ENCODE results near the gene C16orf74.

C16orf74 gene

GRCh38 chr16:85717393-85718152 lies 33.3 kb downstream of the C16orf74 start:
- peak; percentile 68 for DNase-seq

DNA sequence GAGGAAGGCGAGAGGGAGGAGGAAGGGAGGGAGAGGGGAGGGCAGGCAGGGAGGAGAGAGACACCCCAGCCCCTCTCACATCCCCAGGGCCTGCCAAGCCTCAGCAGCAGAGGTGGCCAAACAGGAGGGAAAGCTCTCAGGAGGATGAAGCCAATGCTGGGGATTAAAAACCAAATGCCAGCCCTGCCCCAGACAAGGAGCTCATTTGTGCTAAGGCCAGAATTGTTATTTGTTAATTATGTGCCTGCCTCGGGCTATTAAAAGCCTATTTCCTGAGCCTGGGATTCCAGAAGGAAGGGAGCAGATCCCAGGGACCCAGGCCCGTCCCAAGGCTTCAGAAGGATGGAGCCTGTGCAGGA lies 34.2 kb downstream of the C16orf74 start:
- no peak for DNase-seq

GRCh38 chr16:85716022-85716679 lies 34.7 kb downstream of the C16orf74 start:
- DNase-seq = no peak

DNA sequence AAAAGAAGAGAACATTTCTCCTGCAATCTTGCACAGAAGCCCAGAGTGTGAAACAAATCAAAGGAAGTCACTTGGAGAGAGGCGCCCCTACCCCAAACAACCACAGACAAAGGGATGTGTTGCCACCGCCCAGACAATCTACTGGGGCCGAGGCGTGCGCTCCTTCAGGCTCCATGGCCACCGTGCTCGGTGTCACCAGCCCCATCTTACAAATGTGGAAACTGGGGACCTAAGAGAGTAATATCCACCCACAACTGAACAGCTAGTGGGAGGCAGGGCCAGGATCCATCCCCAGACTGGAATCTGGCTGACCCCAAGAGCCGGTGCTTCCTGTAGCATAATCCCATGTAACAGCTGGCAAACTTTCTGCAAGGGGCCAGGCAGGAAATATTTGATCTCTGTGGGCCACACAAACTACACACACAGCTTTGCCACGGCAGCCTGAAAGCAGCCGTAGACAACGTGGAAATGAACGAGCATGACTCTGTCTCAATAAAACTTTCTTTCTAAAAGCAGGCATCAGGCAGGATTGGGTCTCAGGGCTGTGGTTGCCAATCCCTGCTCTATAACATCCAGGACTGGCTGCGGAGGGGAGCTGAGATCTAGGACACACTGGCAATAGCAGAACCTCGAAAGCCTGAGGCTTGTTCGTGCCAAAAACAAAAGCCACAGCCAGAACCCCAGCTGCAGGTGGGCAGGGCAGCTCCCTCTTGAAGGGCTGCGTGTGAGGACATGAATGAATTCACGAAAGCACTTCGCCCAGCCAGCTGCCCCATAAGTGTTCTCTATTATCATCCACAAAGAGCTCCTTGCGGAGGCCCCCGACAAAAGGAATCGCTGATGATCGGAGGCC lies 35.5 kb downstream of the C16orf74 start:
- DNase-seq = peak; percentile 30

DNA sequence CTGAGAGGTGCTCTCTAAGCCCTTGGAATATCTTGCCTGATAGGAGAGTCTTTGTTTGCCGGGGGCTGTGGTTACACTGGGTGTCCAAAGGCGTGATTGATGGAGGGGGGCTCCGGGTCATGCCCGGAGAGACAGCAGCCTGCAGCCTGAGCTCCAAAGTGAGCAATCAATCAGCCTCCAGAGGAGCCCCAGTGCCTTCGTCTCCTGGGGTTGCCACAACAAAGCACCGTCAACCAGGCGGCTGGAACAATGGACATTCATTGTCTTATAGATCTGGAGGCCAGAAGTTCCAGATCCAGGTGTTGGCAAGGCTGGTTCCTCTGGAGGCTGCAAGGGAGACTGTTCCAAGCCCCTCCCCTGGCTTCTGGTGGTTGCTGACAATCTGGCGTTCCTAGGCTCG lies 38.1 kb downstream of the C16orf74 start:
- DNase-seq = no peak

DNA sequence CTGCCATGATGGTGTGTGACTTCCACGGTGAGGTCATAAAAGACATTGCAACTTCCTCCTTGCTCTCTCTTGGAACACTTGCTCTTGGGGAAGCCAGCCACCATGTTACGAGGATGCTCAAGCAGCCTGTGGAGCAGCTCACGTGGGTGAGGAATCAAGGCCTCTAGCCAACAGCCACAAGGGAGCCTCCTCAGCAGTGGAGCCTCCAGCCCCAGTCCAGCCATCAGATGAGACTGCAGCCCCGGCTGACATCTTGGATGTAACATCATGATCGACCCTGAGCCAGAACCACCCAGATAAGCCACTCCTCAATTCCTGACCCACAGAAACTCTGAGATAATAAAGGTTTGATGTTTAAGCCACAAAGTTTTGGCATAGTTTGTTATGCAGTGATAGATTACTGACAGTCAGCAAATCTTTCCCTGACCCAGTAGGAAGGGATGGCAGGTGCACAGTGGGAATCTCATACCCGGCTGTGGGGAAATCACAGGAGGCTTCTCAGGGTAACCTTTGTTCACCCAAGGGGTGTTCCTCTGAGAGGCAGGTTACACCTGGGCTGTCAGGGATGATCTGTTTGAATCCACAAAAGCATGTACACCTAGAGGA lies 38.8 kb downstream of the C16orf74 start:
- no peak for DNase-seq

DNA sequence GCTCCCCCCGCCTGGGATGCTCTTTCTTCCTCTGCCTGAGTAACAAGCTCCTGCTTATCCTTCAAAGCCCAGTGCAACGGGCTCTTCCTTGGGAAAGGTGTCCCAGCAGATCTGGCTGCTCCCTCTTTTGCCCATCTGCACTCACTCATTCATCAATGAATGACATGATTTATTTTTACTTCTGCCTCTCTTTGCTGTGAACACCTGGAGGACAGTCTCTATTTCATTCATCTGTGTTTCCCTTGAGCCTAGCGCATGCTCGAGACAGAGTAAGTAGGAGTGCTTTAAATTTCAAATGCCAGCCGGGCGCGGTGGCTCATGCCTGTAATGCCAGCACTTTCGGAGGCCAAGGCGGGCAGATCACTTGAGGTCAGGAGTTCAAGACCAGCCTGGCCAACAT lies 40.2 kb downstream of the C16orf74 start:
- DNase-seq = no peak

- DNase-seq = no peak
Observed at GRCh38 chr16:85709766-85710585, 40.9 kb downstream of the C16orf74 start.

DNA sequence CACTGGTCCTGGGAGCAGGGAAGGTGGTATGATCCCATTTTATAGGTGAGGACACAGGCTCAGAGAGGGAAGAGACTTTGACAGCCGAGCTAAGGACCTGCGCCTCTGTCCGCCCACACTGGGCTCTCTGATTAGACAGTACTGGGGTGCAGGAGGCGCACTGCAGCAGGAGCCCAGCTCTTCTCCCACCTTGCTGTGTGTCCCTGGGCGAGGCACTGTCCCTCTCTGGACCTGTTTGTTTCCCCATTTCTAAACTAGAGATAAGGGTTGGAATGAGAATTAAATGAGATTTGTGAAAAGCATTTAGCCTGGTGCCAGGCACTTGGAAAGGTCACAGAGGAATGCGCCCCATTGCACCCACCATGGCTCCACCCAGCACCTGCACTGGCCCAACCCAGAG lies 42.6 kb downstream of the C16orf74 start:
- no peak for DNase-seq

- DNase-seq = no peak
Observed at GRCh38 chr16:85707528-85708095, 43.3 kb downstream of the C16orf74 start.

GRCh38 chr16:85706449-85707034 lies 44.4 kb downstream of the C16orf74 start:
- no peak for DNase-seq

- DNase-seq = no peak
Observed at GRCh38 chr16:85704900-85705846, 45.7 kb downstream of the C16orf74 start.

DNA sequence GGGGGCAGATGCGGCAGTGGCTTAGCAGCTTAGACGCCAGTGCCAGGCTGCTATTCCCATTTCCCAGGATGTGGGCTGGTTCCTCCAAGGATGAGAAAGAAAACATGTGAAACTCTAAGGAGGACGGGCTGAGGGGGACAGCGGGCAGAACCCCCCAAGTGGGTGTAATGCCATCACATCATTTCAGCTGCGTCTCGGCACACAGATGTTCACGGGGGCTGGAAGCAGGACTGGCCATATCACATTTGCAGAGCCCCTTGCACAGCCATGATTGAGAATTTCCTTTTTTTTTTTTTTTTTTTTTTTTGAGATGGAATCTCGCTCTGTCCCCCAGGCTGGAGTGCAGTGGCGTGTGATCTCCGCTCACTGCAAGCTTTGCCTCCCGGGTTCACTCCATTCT lies 46.9 kb downstream of the C16orf74 start:
- no peak for DNase-seq

GRCh38 chr16:85699628-85700027 lies 51.3 kb downstream of the C16orf74 start:
- no peak for DNase-seq

- DNase-seq = no peak
Observed at GRCh38 chr16:85698935-85699558, 51.8 kb downstream of the C16orf74 start.

- no peak for DNase-seq
Observed at GRCh38 chr16:85698459-85698891, 52.4 kb downstream of the C16orf74 start.

GRCh38 chr16:85697431-85697830 lies 53.5 kb downstream of the C16orf74 start:
- DNase-seq = no peak

DNA sequence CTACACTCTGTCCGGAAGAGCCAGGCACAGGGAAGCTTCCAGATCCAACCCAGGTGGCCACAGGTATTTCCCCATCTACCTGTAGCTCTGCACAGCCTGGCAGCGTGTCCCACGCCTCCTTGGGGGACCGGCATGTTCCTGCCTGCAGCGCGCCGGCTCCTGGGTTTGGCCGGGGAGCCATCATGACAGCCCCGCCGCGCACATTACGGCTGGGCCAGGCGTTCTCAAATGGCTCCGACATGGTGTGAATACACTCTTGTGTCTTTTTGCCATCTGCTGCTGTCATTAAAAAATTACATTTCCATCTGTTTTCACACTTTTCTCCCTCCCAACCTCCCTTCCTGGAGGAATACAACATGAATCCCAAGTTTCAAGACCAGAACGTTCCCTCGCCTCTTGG lies 54.1 kb downstream of the C16orf74 start:
- DNase-seq = no peak
